ENCODE measurements around the gene MCMBP.
"Not testable (repeated sequence)": the region's sequence is repeated elsewhere in the genome, so short reads cannot be mapped to it uniquely, and the experiment has no call there.

Gene MCMBP

GRCh38 chr10:119872610-119872859 lies at the start of gene MCMBP:
TSS of gene MCMBP (minus strand) at chr10:119872843. CDS start at chr10:119872584, 259 bp downstream.
- no peak for DNase-seq

- no peak for DNase-seq
Observed at GRCh38 chr10:119919826-119920225, 47.2 kb upstream of the MCMBP start.

GRCh38 chr10:119919271-119919670 lies 46.6 kb upstream of the MCMBP start:
- no peak for DNase-seq

GRCh38 chr10:119917777-119918176 lies 45.1 kb upstream of the MCMBP start:
- no peak for DNase-seq

GRCh38 chr10:119910689-119911088 lies 38.0 kb upstream of the MCMBP start:
- no peak for DNase-seq

- no peak for DNase-seq
Observed at GRCh38 chr10:119908166-119908565, 35.5 kb upstream of the MCMBP start.

GRCh38 chr10:119907695-119908094 lies 35.1 kb upstream of the MCMBP start:
- not testable (repeated sequence) for DNase-seq

GRCh38 chr10:119903946-119904666 lies 31.5 kb upstream of the MCMBP start:
- no peak for DNase-seq

- DNase-seq, result no peak
Observed at GRCh38 chr10:119898577-119898976, 25.9 kb upstream of the MCMBP start.

- no peak for DNase-seq
Observed at GRCh38 chr10:119896937-119897770, 24.5 kb upstream of the MCMBP start.

GRCh38 chr10:119896061-119896655 lies 23.5 kb upstream of the MCMBP start:
- no peak for DNase-seq

GRCh38 chr10:119893845-119894427 lies 21.3 kb upstream of the MCMBP start:
- no peak for DNase-seq

- DNase-seq, result no peak
Observed at GRCh38 chr10:119893074-119893473, 20.4 kb upstream of the MCMBP start.

- peak; percentile 93 for DNase-seq
Observed at GRCh38 chr10:119892188-119893065, 19.8 kb upstream of the MCMBP start, which contains the start of gene SEC23IP. TSS of gene SEC23IP (plus strand) at chr10:119892730. CDS start at chr10:119892783, 53 bp downstream.

- DNase-seq, result not testable (repeated sequence)
Observed at GRCh38 chr10:119891849-119892187, 19.2 kb upstream of the MCMBP start.

GRCh38 chr10:119890307-119890706 lies 17.7 kb upstream of the MCMBP start:
- not testable (repeated sequence) for DNase-seq

GRCh38 chr10:119889201-119889600 lies 16.6 kb upstream of the MCMBP start:
- DNase-seq, result not testable (repeated sequence)

GRCh38 chr10:119888715-119889114 lies 16.1 kb upstream of the MCMBP start:
- not testable (repeated sequence) for DNase-seq

- not testable (repeated sequence) for DNase-seq
Observed at GRCh38 chr10:119886070-119886469, 13.4 kb upstream of the MCMBP start.

GRCh38 chr10:119883901-119884611 lies 11.4 kb upstream of the MCMBP start:
- not testable (repeated sequence) for DNase-seq

GRCh38 chr10:119878524-119878923 lies 5.9 kb upstream of the MCMBP start:
- no peak for DNase-seq

All from NCI-H510A (cell line).